Measurements from ENCODE around the gene RFESD.

Gene RFESD

GRCh38 chr5:95620030-95620869, 26.3 kb upstream of the RFESD start, which contains the start of gene GPR150:
Gene GPR150 (plus strand): TSS chr5:95620087. CDS start chr5:95620276, 189 bp downstream.
- no peak for TF ChIP-seq FOXK2 (IDR thresholded peaks at IDR 0.05)
- DNase-seq (ENCODE audit: extremely low spot score), result no peak
- CTCF ChIA-PET, result no interaction called here
- POLR2A ChIA-PET, result no interaction called here

- no peak for TF ChIP-seq ZNF384 (IDR thresholded peaks at IDR 0.05)
- TF ChIP-seq FOXM1 (IDR thresholded peaks at IDR 0.05; ENCODE audit: borderline replicate concordance), result no peak
- no peak for TF ChIP-seq PKNOX1 (IDR thresholded peaks at IDR 0.05)
- no peak for TF ChIP-seq NFRKB (IDR thresholded peaks at IDR 0.05)
- no peak for TF ChIP-seq TARDBP (IDR thresholded peaks at IDR 0.05)
- TF ChIP-seq SUZ12 (IDR thresholded peaks at IDR 0.05), result no peak
- no peak for TF ChIP-seq BHLHE40 (IDR thresholded peaks at IDR 0.05; ENCODE audit: borderline replicate concordance)
- no peak for TF ChIP-seq LEF1 (IDR thresholded peaks at IDR 0.05; ENCODE audit: borderline replicate concordance)
- TF ChIP-seq FOXA1 (IDR thresholded peaks at IDR 0.05), result no peak
- no peak for TF ChIP-seq CTBP1 (IDR thresholded peaks at IDR 0.05; ENCODE audit: borderline replicate concordance)
- no peak for TF ChIP-seq HDGF (IDR thresholded peaks at IDR 0.05; ENCODE audit: borderline replicate concordance)
- no peak for TF ChIP-seq L3MBTL2 (conservative IDR thresholded peaks at IDR 0.05)
- no peak for TF ChIP-seq SP1 (IDR thresholded peaks at IDR 0.05)
- TF ChIP-seq ARNT (IDR thresholded peaks at IDR 0.05), result no peak
- no peak for TF ChIP-seq ELF4 (IDR thresholded peaks at IDR 0.05)
- no peak for TF ChIP-seq FOXK2 (IDR thresholded peaks at IDR 0.05)
- CTCF ChIA-PET, result no interaction called here
- DNase-seq (ENCODE audit: extremely low spot score), result no peak
- POLR2A ChIA-PET, result no interaction called here
These were observed 25.4 kb upstream of the RFESD start for GRCh38 chr5:95620870-95621838.

DNA sequence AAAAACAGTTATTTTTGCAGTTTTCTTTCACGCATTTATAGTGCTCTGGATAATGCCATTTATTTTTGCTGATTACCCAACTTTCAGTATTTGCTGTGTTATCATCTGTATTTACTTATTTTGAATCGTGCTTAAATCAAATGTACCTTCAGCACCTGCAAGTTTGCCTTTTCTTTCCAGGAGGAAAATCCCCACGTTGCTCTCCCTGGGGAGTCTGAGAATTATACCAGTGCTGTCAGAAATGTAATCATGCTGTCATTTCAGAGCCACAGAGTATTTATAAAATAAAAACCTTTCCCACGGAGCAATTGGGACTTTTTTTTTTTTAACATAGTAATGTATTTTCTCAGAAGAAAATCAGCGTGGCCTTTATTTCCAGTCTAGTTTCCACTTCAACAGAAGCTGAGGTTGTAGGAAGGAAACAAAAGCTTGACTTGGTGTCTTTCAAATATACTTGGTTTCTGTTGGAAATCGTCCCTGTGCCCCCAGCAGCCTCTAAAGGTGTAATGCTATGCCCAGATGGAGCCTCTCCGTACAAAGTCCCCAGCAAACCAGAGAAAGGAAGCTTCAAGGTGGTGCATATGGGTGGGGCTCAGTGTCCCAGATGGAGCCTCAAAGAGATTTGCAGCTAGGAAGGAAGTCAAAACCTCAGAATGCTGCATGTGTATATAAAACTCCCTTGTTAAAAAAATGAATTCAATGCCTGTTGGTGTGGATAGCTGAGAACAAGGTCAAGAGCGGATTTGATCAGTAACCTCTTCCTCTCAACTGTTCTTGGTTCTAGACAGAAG, 24.5 kb upstream of the RFESD start:
- ChIA-PET CTCF (no interaction called here), POLR2A (no interaction called here)
- no peak for DNase-seq (ENCODE audit: extremely low spot score)
- no peak for TF ChIP-seq ZNF384 (IDR thresholded peaks at IDR 0.05)
- TF ChIP-seq SUZ12 (IDR thresholded peaks at IDR 0.05), result no peak
- TF ChIP-seq ELF4 (IDR thresholded peaks at IDR 0.05), result no peak
- no peak for TF ChIP-seq CTBP1 (IDR thresholded peaks at IDR 0.05; ENCODE audit: borderline replicate concordance)
- no peak for TF ChIP-seq FOXK2 (IDR thresholded peaks at IDR 0.05)
- no peak for TF ChIP-seq LEF1 (IDR thresholded peaks at IDR 0.05; ENCODE audit: borderline replicate concordance)
- TF ChIP-seq ARNT (IDR thresholded peaks at IDR 0.05), result no peak
- TF ChIP-seq TARDBP (IDR thresholded peaks at IDR 0.05), result no peak
- TF ChIP-seq NFRKB (IDR thresholded peaks at IDR 0.05), result no peak
- TF ChIP-seq HDGF (IDR thresholded peaks at IDR 0.05; ENCODE audit: borderline replicate concordance), result no peak
- TF ChIP-seq FOXA1 (IDR thresholded peaks at IDR 0.05), result no peak

DNA sequence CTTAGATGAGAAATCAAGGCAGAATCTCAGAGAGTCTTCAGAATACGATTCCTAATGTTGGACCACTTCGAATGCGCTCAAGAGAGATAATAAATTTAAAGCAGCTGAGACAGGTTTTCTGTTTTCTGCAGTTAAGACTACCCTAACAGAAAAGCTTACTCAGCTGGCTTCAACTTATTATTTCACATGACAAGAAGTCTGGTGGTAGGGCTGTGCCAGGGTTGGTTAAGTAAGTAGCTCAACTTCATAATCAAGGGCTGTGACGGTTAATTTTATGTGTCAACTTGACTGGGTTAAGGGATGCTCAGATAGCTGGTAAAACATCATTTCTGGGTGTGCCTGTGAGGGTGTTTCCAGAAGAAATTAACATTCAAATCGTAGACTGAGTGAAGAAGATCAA, 22.9 kb upstream of the RFESD start:
- ChIA-PET CTCF (no interaction called here), POLR2A (interaction anchor here (1.0 kb wide), 1 partner anchor 23 kb away, joined by 3 read pairs; the partner anchor contains the start of gene RFESD)
- no peak for TF ChIP-seq PKNOX1 (IDR thresholded peaks at IDR 0.05)
- no peak for TF ChIP-seq SUZ12 (IDR thresholded peaks at IDR 0.05)
- no peak for TF ChIP-seq TARDBP (IDR thresholded peaks at IDR 0.05)
- TF ChIP-seq NFRKB (IDR thresholded peaks at IDR 0.05), result no peak
- no peak for TF ChIP-seq FOXK2 (IDR thresholded peaks at IDR 0.05)
- TF ChIP-seq BHLHE40 (IDR thresholded peaks at IDR 0.05; ENCODE audit: borderline replicate concordance), result no peak
- no peak for TF ChIP-seq ZNF384 (IDR thresholded peaks at IDR 0.05)
- no peak for TF ChIP-seq FOXM1 (IDR thresholded peaks at IDR 0.05; ENCODE audit: borderline replicate concordance)
- TF ChIP-seq LEF1 (IDR thresholded peaks at IDR 0.05; ENCODE audit: borderline replicate concordance), result no peak
- no peak for TF ChIP-seq HDGF (IDR thresholded peaks at IDR 0.05; ENCODE audit: borderline replicate concordance)
- no peak for TF ChIP-seq ELF4 (IDR thresholded peaks at IDR 0.05)
- no peak for TF ChIP-seq L3MBTL2 (conservative IDR thresholded peaks at IDR 0.05)
- no peak for TF ChIP-seq FOXA1 (IDR thresholded peaks at IDR 0.05)
- no peak for TF ChIP-seq CTBP1 (IDR thresholded peaks at IDR 0.05; ENCODE audit: borderline replicate concordance)
- DNase-seq (ENCODE audit: extremely low spot score), result no peak

- ChIA-PET POLR2A (no interaction called here), CTCF (no interaction called here)
- no peak for DNase-seq (ENCODE audit: extremely low spot score)
- TF ChIP-seq PKNOX1 (IDR thresholded peaks at IDR 0.05), result no peak
- no peak for TF ChIP-seq SP1 (IDR thresholded peaks at IDR 0.05)
- TF ChIP-seq BHLHE40 (IDR thresholded peaks at IDR 0.05; ENCODE audit: borderline replicate concordance), result no peak
- no peak for TF ChIP-seq LEF1 (IDR thresholded peaks at IDR 0.05; ENCODE audit: borderline replicate concordance)
- no peak for TF ChIP-seq HDGF (IDR thresholded peaks at IDR 0.05; ENCODE audit: borderline replicate concordance)
- no peak for TF ChIP-seq FOXM1 (IDR thresholded peaks at IDR 0.05; ENCODE audit: borderline replicate concordance)
These were observed 22.2 kb upstream of the RFESD start for GRCh38 chr5:95624368-95624767.

Data from HEK293T (cell line).